ENCODE results near the gene SCLT1. TPM values are rescaled to one million over a fixed set of nuclear protein-coding genes. Genes with fewer than 3 reads are reported as not detected.

SCLT1 gene
- polyA plus RNA-seq, 1 of the 3 experiments (the other 2 are of a cell fraction) = 2.2 TPM

DNA sequence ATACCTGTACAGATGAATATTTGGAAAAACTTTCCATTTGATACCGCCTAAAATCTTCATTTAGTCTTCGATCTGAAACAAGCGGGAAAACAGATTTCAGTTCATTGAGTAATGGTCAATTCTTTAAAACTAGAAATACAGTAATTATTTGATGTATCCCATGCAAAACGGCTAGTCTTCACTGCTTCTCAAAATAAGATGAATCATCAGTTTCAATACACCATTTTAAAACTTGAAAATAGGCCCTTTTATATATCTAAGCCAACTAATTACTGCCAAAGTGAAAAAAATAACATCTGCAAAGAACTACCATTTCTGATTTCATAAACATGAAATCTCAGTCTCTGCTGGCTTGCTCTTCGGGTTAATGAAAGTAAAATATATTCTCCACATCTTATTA lies 11.0 kb downstream of the SCLT1 start:
- Histone ChIP-seq H2AFZ (ENCODE audit: low read depth) (no peak overlapping the region), H3K27me3 (ENCODE audit: insufficient read depth) (no peaks in the 10 kb centered on the region), H3F3A (replicated peaks; ENCODE audit: insufficient read depth) (no peaks in the 10 kb centered on the region), H3K27ac (ENCODE audit: low read depth in 2 of 2, low read length in 1 of 2) (no peak overlapping the region), H3K9me3 (0 out of 2 replicates have a peak, but pooled peaks cover 7% of the 10 kb centered on the region), H3K9me2 (no peaks in the 10 kb centered on the region), H3K4me1 (ENCODE audit: control insufficient read depth in 1 of 2, insufficient read depth in 2 of 2, low read depth in 1 of 2, low read length in 1 of 2) (no peaks in the 10 kb centered on the region; a peak in 1 of 4 replicates), H4K20me1 (ENCODE audit: insufficient read depth) (no peaks in the 10 kb centered on the region), H3K4me3 (ENCODE audit: low read depth in 2 of 2, low read length in 1 of 2) (no peak overlapping the region), H3K79me2 (ENCODE audit: insufficient read depth) (peaks cover 47% of the 10 kb centered on the region), H3K9ac (no peak overlapping the region), H3K4me2 (no peak overlapping the region), H3K36me3 (replicated peaks in 1 of 2; ENCODE audit: control insufficient read depth in 1 of 2, insufficient read depth in 2 of 2, low read length in 1 of 2) (peaks cover 2 to 17% of the 10 kb centered on the region in 2 experiments)
- DNase-seq = no peak
- 99% methylated on average over 5 of the region's 5 CpGs for whole genome bisulfite sequencing (ENCODE audit: low lambda C conversion rate)
- CTCF ChIA-PET = no interaction called here
- TF ChIP-seq RFX5 (IDR thresholded peaks at IDR 0.05; ENCODE audit: low read length) (no peak), TEAD4 (IDR thresholded peaks at IDR 0.05; ENCODE audit: borderline replicate concordance, insufficient read depth) (no peak), RAD21 (IDR thresholded peaks at IDR 0.05; ENCODE audit: low read length) (no peak), NRF1 (IDR thresholded peaks at IDR 0.05; ENCODE audit: low read depth, low read length) (no peak), TCF12 (IDR thresholded peaks at IDR 0.05) (no peak), MXI1 (IDR thresholded peaks at IDR 0.05; ENCODE audit: low read depth, low read length) (no peak), RXRA (IDR thresholded peaks at IDR 0.05; ENCODE audit: borderline replicate concordance, low read depth) (no peak), MEF2A (IDR thresholded peaks at IDR 0.05; ENCODE audit: borderline replicate concordance, low read depth) (no peak), GABPA (IDR thresholded peaks at IDR 0.05; ENCODE audit: low read depth) (no peak), CHD2 (IDR thresholded peaks at IDR 0.05; ENCODE audit: low read length, partially characterized antibody) (no peak), JUND (IDR thresholded peaks at IDR 0.05) (no peak), NFIC (IDR thresholded peaks at IDR 0.05; ENCODE audit: borderline replicate concordance) (no peak)
- TF ChIP-seq, protein P1, sequence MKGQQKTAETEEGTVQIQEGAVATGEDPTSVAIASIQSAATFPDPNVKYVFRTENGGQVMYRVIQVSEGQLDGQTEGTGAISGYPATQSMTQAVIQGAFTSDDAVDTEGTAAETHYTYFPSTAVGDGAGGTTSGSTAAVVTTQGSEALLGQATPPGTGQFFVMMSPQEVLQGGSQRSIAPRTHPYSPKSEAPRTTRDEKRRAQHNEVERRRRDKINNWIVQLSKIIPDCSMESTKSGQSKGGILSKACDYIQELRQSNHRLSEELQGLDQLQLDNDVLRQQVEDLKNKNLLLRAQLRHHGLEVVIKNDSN (IDR thresholded peaks at IDR 0.05; ENCODE audit: borderline replicate concordance, low read depth) = no peak
- TF ChIP-seq, protein P2, sequence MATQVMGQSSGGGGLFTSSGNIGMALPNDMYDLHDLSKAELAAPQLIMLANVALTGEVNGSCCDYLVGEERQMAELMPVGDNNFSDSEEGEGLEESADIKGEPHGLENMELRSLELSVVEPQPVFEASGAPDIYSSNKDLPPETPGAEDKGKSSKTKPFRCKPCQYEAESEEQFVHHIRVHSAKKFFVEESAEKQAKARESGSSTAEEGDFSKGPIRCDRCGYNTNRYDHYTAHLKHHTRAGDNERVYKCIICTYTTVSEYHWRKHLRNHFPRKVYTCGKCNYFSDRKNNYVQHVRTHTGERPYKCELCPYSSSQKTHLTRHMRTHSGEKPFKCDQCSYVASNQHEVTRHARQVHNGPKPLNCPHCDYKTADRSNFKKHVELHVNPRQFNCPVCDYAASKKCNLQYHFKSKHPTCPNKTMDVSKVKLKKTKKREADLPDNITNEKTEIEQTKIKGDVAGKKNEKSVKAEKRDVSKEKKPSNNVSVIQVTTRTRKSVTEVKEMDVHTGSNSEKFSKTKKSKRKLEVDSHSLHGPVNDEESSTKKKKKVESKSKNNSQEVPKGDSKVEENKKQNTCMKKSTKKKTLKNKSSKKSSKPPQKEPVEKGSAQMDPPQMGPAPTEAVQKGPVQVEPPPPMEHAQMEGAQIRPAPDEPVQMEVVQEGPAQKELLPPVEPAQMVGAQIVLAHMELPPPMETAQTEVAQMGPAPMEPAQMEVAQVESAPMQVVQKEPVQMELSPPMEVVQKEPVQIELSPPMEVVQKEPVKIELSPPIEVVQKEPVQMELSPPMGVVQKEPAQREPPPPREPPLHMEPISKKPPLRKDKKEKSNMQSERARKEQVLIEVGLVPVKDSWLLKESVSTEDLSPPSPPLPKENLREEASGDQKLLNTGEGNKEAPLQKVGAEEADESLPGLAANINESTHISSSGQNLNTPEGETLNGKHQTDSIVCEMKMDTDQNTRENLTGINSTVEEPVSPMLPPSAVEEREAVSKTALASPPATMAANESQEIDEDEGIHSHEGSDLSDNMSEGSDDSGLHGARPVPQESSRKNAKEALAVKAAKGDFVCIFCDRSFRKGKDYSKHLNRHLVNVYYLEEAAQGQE (IDR thresholded peaks at IDR 0.05; ENCODE audit: low read depth, low read length) = no peak
- TF ChIP-seq, protein P3, sequence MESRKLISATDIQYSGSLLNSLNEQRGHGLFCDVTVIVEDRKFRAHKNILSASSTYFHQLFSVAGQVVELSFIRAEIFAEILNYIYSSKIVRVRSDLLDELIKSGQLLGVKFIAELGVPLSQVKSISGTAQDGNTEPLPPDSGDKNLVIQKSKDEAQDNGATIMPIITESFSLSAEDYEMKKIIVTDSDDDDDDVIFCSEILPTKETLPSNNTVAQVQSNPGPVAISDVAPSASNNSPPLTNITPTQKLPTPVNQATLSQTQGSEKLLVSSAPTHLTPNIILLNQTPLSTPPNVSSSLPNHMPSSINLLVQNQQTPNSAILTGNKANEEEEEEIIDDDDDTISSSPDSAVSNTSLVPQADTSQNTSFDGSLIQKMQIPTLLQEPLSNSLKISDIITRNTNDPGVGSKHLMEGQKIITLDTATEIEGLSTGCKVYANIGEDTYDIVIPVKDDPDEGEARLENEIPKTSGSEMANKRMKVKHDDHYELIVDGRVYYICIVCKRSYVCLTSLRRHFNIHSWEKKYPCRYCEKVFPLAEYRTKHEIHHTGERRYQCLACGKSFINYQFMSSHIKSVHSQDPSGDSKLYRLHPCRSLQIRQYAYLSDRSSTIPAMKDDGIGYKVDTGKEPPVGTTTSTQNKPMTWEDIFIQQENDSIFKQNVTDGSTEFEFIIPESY (IDR thresholded peaks at IDR 0.05; ENCODE audit: borderline replicate concordance, low read depth) = no peak
- TF ChIP-seq, protein P4, sequence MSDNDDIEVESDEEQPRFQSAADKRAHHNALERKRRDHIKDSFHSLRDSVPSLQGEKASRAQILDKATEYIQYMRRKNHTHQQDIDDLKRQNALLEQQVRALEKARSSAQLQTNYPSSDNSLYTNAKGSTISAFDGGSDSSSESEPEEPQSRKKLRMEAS (IDR thresholded peaks at IDR 0.05; ENCODE audit: low read depth) = no peak
- POLR2A ChIA-PET = no interaction called here
